GM12878 (cell line): Measurements from ENCODE around the gene PIGU. TPM values are rescaled to one million over a fixed set of nuclear protein-coding genes. Genes with fewer than 3 reads are reported as not detected.

Experiments
- BCL3 ChIP-seq: IDR thresholded peaks from 2 replicates; pipeline ENCODE4 v1.6.1; 2011; ENCODE audit warnings: borderline replicate concordance, low read depth, mild to moderate bottlenecking, moderate library complexity, low read length; ENCODE audit not compliant: insufficient read depth, poor library complexity, severe bottlenecking
- CEBPZ ChIP-seq: fragments of 150-350 bp; IDR thresholded peaks from 2 replicates; pipeline ENCODE4 v1.6.1; 2016; ENCODE audit warnings: low read depth, low read length
- CHD2 ChIP-seq: IDR thresholded peaks from 2 replicates; pipeline ENCODE4 v1.6.1; 2011; ENCODE audit warnings: low read depth, low read length, improper control_type of control experiment, borderline replicate concordance
- E2F4 ChIP-seq: IDR thresholded peaks from 2 replicates; pipeline ENCODE4 v1.6.1; 2012; ENCODE audit warnings: low read depth, low read length, improper control_type of control experiment
- IKZF1 ChIP-seq: fragments of 450-650 bp; conservative IDR thresholded peaks from 2 replicates; pipeline ENCODE4 v1.6.1; 2017; ENCODE audit warnings: antibody characterized with exemption, mild to moderate bottlenecking
- KDM1A ChIP-seq: fragments of 200-600 bp; sonication (generic); IDR thresholded peaks from 2 replicates; pipeline ENCODE4 v1.6.1; 2016; ENCODE audit warnings: borderline replicate concordance
- LARP7 ChIP-seq: fragments of 450-650 bp; IDR thresholded peaks from 2 replicates; pipeline ENCODE4 v1.6.1; 2017; ENCODE audit warnings: mild to moderate bottlenecking
- NBN ChIP-seq: fragments of 450-650 bp; IDR thresholded peaks from 2 replicates; pipeline ENCODE4 v1.6.1; 2016
- NFYB ChIP-seq: IDR thresholded peaks from 2 replicates; pipeline ENCODE4 v1.6.1; 2011; ENCODE audit warnings: low read depth, mild to moderate bottlenecking, low read length, improper control_type of control experiment, moderate library complexity; ENCODE audit not compliant: insufficient read depth
- PAX8 ChIP-seq: fragments of 450-650 bp; IDR thresholded peaks from 2 replicates; pipeline ENCODE4 v1.6.1; 2017; ENCODE audit warnings: mild to moderate bottlenecking, moderate library complexity
- POLR2AphosphoS5 ChIP-seq: IDR thresholded peaks from 2 replicates; pipeline ENCODE4 v1.6.1; 2011; ENCODE audit warnings: mild to moderate bottlenecking, low read length, inconsistent platforms
- POU2F2 ChIP-seq: IDR thresholded peaks from 3 replicates; pipeline ENCODE4 v1.6.1; 2011; ENCODE audit warnings: low read depth, mild to moderate bottlenecking, low read length, borderline replicate concordance
- RELB ChIP-seq: fragments of 450-650 bp; IDR thresholded peaks from 2 replicates; pipeline ENCODE4 v1.6.1; 2017; ENCODE audit warnings: low read depth, mild to moderate bottlenecking, moderate library complexity
- SP1 ChIP-seq: IDR thresholded peaks from one replicate; pipeline ENCODE4 v1.6.1; 2011; ENCODE audit warnings: low read depth, low read length
- TAF1 ChIP-seq: IDR thresholded peaks from 2 replicates; pipeline ENCODE4 v1.6.1; 2011; ENCODE audit warnings: mild to moderate bottlenecking, low read depth, low read length, borderline replicate concordance
- TCF7 ChIP-seq: IDR thresholded peaks from 2 replicates; pipeline ENCODE4 v1.6.1; 2014; ENCODE audit warnings: antibody characterized with exemption, borderline replicate concordance
- ZNF592 ChIP-seq: fragments of 450-650 bp; IDR thresholded peaks from 2 replicates; pipeline ENCODE4 v1.6.1; 2017; ENCODE audit warnings: mild to moderate bottlenecking, moderate library complexity
- polyA plus RNA-seq, 11 experiments: library from polyadenylated mRNA; depleted of rRNA in 4 of 11; unstranded in 6 of 11; stranded (reverse) in 5 of 11; fragments of >200 nt; fragmentation: Nextera tagmentation in 4 of 11; fragmentation: Illumina TruSeq in 1 of 11; extraction: Ambion mirVana in 4 of 11; extraction: Trizol in 1 of 11; gene quantifications; 1 replicate in 1 of 11; 2 replicates in 10 of 11; pipeline versions ENCODE4 v1.2.1 to v1.2.3, GENCODE V29; 2011 to 2016; ENCODE audit warnings: inconsistent platforms in 2 of 11, missing spikeins in 2 of 11, low read depth in 1 of 11
- total RNA-seq, 4 experiments: library from RNA; depleted of rRNA in 3 of 4; stranded (reverse); fragments of >200 nt in 3 of 4; fragmentation: Illumina TruSeq in 1 of 4; extraction: Trizol in 1 of 4; gene quantifications; 2 replicates each; pipeline versions ENCODE4 v1.2.1 to v1.2.3, GENCODE V29; 2013 to 2021

The PIGU gene
- total and polyA plus RNA-seq, 10 of the 15 experiments (the other 5 are each of a cell fraction or from before 2014, with no cell fraction given) = 4.1 to 88.2 (median 25.0) TPM

- TF ChIP-seq IKZF1 (peak; percentile 80), NBN (0 out of 2 replicates have a peak, but pooled peaks have one; percentile 59), POU2F2 (0 out of 3 replicates have a peak, but pooled peaks have one; percentile 57), CHD2 (peak; percentile 50), E2F4 (no peak), PAX8 (no peak), KDM1A (no peak), BCL3 (peak; percentile 8), CEBPZ (no peak), SP1 (peak; percentile 46), TAF1 (peak; percentile 39; the same call in 1 of the 2 replicates), TCF7 (no peak), LARP7 (no peak; the same call in 1 of the 2 replicates), RELB (peak; percentile 64), POLR2AphosphoS5 (peak; percentile 48; the same call in 1 of the 2 replicates), ZNF592 (no peak), NFYB (0 out of 2 replicates have a peak, but pooled peaks have one; percentile 27)
Measured at GRCh38 chr20:34709044-34709830, 32.3 kb upstream of the PIGU start (continued).
